Lower leg skin (tissue), 3 donors: Measurements from ENCODE around the gene ZBTB7C.

ENCODE experiments used
- POLR2A ChIP-seq, 2 donors: fragments of 450-650 bp; IDR thresholded peaks; one replicate each; pipeline ENCODE4 v1.6.1; 2016 to 2017; ENCODE audit warnings: antibody characterized with exemption in 2 of 2, mild to moderate bottlenecking in 1 of 2, moderate library complexity in 1 of 2
- TF ChIP-seq, protein P1 (sequence below), 3 donors: fragments of 450-650 bp; IDR thresholded peaks; one replicate each; pipeline ENCODE4 v1.5.1; 2016; ENCODE audit warnings: antibody characterized with exemption in 3 of 3, mild to moderate bottlenecking in 3 of 3, moderate library complexity in 2 of 3

- TF ChIP-seq, protein P1, sequence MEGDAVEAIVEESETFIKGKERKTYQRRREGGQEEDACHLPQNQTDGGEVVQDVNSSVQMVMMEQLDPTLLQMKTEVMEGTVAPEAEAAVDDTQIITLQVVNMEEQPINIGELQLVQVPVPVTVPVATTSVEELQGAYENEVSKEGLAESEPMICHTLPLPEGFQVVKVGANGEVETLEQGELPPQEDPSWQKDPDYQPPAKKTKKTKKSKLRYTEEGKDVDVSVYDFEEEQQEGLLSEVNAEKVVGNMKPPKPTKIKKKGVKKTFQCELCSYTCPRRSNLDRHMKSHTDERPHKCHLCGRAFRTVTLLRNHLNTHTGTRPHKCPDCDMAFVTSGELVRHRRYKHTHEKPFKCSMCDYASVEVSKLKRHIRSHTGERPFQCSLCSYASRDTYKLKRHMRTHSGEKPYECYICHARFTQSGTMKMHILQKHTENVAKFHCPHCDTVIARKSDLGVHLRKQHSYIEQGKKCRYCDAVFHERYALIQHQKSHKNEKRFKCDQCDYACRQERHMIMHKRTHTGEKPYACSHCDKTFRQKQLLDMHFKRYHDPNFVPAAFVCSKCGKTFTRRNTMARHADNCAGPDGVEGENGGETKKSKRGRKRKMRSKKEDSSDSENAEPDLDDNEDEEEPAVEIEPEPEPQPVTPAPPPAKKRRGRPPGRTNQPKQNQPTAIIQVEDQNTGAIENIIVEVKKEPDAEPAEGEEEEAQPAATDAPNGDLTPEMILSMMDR (IDR thresholded peaks at IDR 0.05) = no peak
- no peak for TF ChIP-seq POLR2A (IDR thresholded peaks at IDR 0.05)
Observed at GRCh38 chr18:48027401-48027963, 381.7 kb downstream of the ZBTB7C start.
